WTC11 (cell line): ENCODE measurements around the gene LAMB4. TPM values are rescaled to one million over a fixed set of nuclear protein-coding genes. Genes with fewer than 3 reads are reported as not detected.
"Not testable (repeated sequence)": the region's sequence is repeated elsewhere in the genome, so short reads cannot be mapped to it uniquely, and the experiment has no call there.

Source experiments
- ATAC-seq: fragments of 200-7000 bp; cut with Tn5 transposase; 2 replicates; pipeline ENCODE4 v1.10.0; 2021; ENCODE audit warnings: mild to moderate bottlenecking, moderate library complexity
- CTCF ChIA-PET: fragments of 300-600 bp; sonication (Branson Sonifier 250); formaldehyde crosslinking; loops from one replicate; lab custom pipeline; 2021; ENCODE audit warnings: antibody characterized with exemption; lab: Charles Lee
- POLR2A ChIA-PET: fragments of 350-600 bp; sonication (Branson Sonifier 250); formaldehyde crosslinking; loops from one replicate; lab custom pipeline; 2021; ENCODE audit warnings: antibody characterized with exemption; lab: Charles Lee
- DNase-seq: peaks from one replicate; pipeline ENCODE4 v3.0.0; 2021; ENCODE audit warnings: low spot score
- H3K27ac Mint-ChIP-seq: 2 replicates; pipeline ENCODE4 v1.8.0; 2021; ENCODE audit warnings: mixed read lengths
- H3K27me3 Mint-ChIP-seq: 2 replicates; pipeline ENCODE4 v1.8.0; 2021; ENCODE audit warnings: low read depth, mild to moderate bottlenecking, moderate library complexity, mixed read lengths
- H3K36me3 Mint-ChIP-seq: 2 replicates; pipeline ENCODE4 v1.8.0; 2021; ENCODE audit warnings: mixed read lengths
- H3K4me1 Mint-ChIP-seq: 2 replicates; pipeline ENCODE4 v1.8.0; 2022; ENCODE audit warnings: mixed read lengths
- H3K4me3 Mint-ChIP-seq: 2 replicates; pipeline ENCODE4 v1.8.0; 2021; ENCODE audit warnings: mild to moderate bottlenecking, moderate library complexity, mixed read lengths
- H3K9me3 Mint-ChIP-seq: 2 replicates; pipeline ENCODE4 v1.8.0; 2021; ENCODE audit warnings: mixed read lengths
- ATF6 ChIP-seq: sonication (generic); formaldehyde crosslinking; IDR thresholded peaks from 2 replicates; pipeline ENCODE4 v1.8.1; 2023; ENCODE audit warnings: mild to moderate bottlenecking, missing genetic modification reagents
- CREB1 ChIP-seq: sonication (generic); formaldehyde crosslinking; IDR thresholded peaks from 2 replicates; pipeline ENCODE4 v1.8.0; 2023; ENCODE audit warnings: mild to moderate bottlenecking, missing genetic modification reagents
- E2F1 ChIP-seq: sonication (generic); formaldehyde crosslinking; IDR thresholded peaks from 2 replicates; pipeline ENCODE4 v1.8.0; 2022; ENCODE audit warnings: mild to moderate bottlenecking, missing genetic modification reagents
- E2F5 ChIP-seq: sonication (generic); formaldehyde crosslinking; IDR thresholded peaks from 2 replicates; pipeline ENCODE4 v1.8.1; 2022; ENCODE audit warnings: mild to moderate bottlenecking, moderate library complexity, missing genetic modification reagents
- EMX1 ChIP-seq: fragments of 250-450 bp; sonication (Bioruptor Pico); IDR thresholded peaks from 2 replicates; pipeline ENCODE4 v1.8.0; 2021; ENCODE audit warnings: mild to moderate bottlenecking
- GTF2I ChIP-seq: fragments of 250-450 bp; sonication (Bioruptor Pico); conservative IDR thresholded peaks from 2 replicates; pipeline ENCODE4 v1.4.0; 2021; ENCODE audit warnings: mild to moderate bottlenecking
- IRF2 ChIP-seq: sonication (generic); formaldehyde crosslinking; IDR thresholded peaks from 2 replicates; pipeline ENCODE4 v1.8.0; 2022; ENCODE audit warnings: low read depth, missing genetic modification reagents, borderline replicate concordance
- JAZF1 ChIP-seq: fragments of 250-450 bp; sonication (Bioruptor Pico); IDR thresholded peaks from 2 replicates; pipeline ENCODE4 v1.9.0; 2021; ENCODE audit warnings: moderate library complexity, mild to moderate bottlenecking, inconsistent platforms
- KAT7 ChIP-seq: sonication (generic); formaldehyde crosslinking; IDR thresholded peaks from 2 replicates; pipeline ENCODE4 v1.8.1; 2023; ENCODE audit warnings: missing genetic modification reagents, mild to moderate bottlenecking, borderline replicate concordance
- MAX ChIP-seq: sonication (generic); formaldehyde crosslinking; IDR thresholded peaks from 2 replicates; pipeline ENCODE4 v1.8.0; 2022; ENCODE audit warnings: mild to moderate bottlenecking, missing genetic modification reagents
- MLX ChIP-seq: sonication (generic); formaldehyde crosslinking; IDR thresholded peaks from 2 replicates; pipeline ENCODE4 v1.8.1; 2023; ENCODE audit warnings: mild to moderate bottlenecking, missing genetic modification reagents, moderate library complexity
- NFYB ChIP-seq: sonication (generic); formaldehyde crosslinking; conservative IDR thresholded peaks from 2 replicates; pipeline ENCODE4 v1.8.0; 2022; ENCODE audit warnings: low read depth, missing genetic modification reagents
- NR3C1 ChIP-seq: sonication (generic); formaldehyde crosslinking; conservative IDR thresholded peaks from 2 replicates; pipeline ENCODE4 v1.8.1; 2023; ENCODE audit warnings: low read depth, mild to moderate bottlenecking, missing genetic modification reagents
- RELA ChIP-seq: sonication (generic); formaldehyde crosslinking; IDR thresholded peaks from 2 replicates; pipeline ENCODE4 v1.8.1; 2022; ENCODE audit warnings: missing genetic modification reagents, mild to moderate bottlenecking, borderline replicate concordance
- SMAD3 ChIP-seq: sonication (generic); formaldehyde crosslinking; IDR thresholded peaks from 2 replicates; pipeline ENCODE4 v1.8.0; 2022; ENCODE audit warnings: missing genetic modification reagents, mild to moderate bottlenecking, borderline replicate concordance
- TCF7 ChIP-seq: sonication (generic); formaldehyde crosslinking; IDR thresholded peaks from 2 replicates; pipeline ENCODE4 v1.8.0; 2022; ENCODE audit warnings: mild to moderate bottlenecking, low read depth, missing genetic modification reagents, moderate library complexity
- ZNF121 ChIP-seq: sonication (generic); formaldehyde crosslinking; IDR thresholded peaks from 2 replicates; pipeline ENCODE4 v1.8.0; 2023; ENCODE audit warnings: missing genetic modification reagents
- ZNF138 ChIP-seq: sonication (generic); formaldehyde crosslinking; conservative IDR thresholded peaks from 2 replicates; pipeline ENCODE4 v1.8.1; 2022; ENCODE audit warnings: mild to moderate bottlenecking, moderate library complexity, missing genetic modification reagents
- ZNF263 ChIP-seq: sonication (generic); formaldehyde crosslinking; IDR thresholded peaks from 2 replicates; pipeline ENCODE4 v1.8.1; 2022; ENCODE audit warnings: low read depth, mild to moderate bottlenecking, moderate library complexity, missing genetic modification reagents
- ZNF416 ChIP-seq: fragments of 250-450 bp; sonication (Bioruptor Pico); IDR thresholded peaks from 2 replicates; pipeline ENCODE4 v1.9.0; 2021; ENCODE audit warnings: mild to moderate bottlenecking, inconsistent platforms
- total RNA-seq: library from RNA; stranded (reverse); gene quantifications from 3 replicates; pipeline ENCODE4 v1.2.3, GENCODE V29; 2021
- TF ChIP-seq, protein P1 (sequence below): sonication (generic); formaldehyde crosslinking; conservative IDR thresholded peaks from 2 replicates; pipeline ENCODE4 v1.8.1; 2023; ENCODE audit warnings: mild to moderate bottlenecking, low read depth, missing genetic modification reagents, moderate library complexity
- TF ChIP-seq, protein P2 (sequence below): sonication (generic); formaldehyde crosslinking; IDR thresholded peaks from 2 replicates; pipeline ENCODE4 v1.8.1; 2023; ENCODE audit warnings: mild to moderate bottlenecking, missing genetic modification reagents, moderate library complexity

Gene LAMB4
- total RNA-seq, 1 experiment from 2014 or later: not detected

- TF ChIP-seq, protein P1, sequence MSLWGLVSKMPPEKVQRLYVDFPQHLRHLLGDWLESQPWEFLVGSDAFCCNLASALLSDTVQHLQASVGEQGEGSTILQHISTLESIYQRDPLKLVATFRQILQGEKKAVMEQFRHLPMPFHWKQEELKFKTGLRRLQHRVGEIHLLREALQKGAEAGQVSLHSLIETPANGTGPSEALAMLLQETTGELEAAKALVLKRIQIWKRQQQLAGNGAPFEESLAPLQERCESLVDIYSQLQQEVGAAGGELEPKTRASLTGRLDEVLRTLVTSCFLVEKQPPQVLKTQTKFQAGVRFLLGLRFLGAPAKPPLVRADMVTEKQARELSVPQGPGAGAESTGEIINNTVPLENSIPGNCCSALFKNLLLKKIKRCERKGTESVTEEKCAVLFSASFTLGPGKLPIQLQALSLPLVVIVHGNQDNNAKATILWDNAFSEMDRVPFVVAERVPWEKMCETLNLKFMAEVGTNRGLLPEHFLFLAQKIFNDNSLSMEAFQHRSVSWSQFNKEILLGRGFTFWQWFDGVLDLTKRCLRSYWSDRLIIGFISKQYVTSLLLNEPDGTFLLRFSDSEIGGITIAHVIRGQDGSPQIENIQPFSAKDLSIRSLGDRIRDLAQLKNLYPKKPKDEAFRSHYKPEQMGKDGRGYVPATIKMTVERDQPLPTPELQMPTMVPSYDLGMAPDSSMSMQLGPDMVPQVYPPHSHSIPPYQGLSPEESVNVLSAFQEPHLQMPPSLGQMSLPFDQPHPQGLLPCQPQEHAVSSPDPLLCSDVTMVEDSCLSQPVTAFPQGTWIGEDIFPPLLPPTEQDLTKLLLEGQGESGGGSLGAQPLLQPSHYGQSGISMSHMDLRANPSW: no peak
- TF ChIP-seq ZNF138 (CRISPR knock-in tag): no peak
- no peak for TF ChIP-seq TCF7 (CRISPR knock-in tag)
- TF ChIP-seq SMAD3 (CRISPR knock-in tag): no peak
- no peak for TF ChIP-seq E2F1
- no peak for TF ChIP-seq EMX1 (CRISPR knock-in tag)
- TF ChIP-seq JAZF1 (CRISPR knock-in tag): no peak
- no peak for TF ChIP-seq RELA (CRISPR knock-in tag)
- TF ChIP-seq MLX: no peak
- no peak for TF ChIP-seq ZNF121 (CRISPR knock-in tag)
Observed at GRCh38 chr7:108034586-108034985, 95.6 kb downstream of the LAMB4 start (continued).

DNA sequence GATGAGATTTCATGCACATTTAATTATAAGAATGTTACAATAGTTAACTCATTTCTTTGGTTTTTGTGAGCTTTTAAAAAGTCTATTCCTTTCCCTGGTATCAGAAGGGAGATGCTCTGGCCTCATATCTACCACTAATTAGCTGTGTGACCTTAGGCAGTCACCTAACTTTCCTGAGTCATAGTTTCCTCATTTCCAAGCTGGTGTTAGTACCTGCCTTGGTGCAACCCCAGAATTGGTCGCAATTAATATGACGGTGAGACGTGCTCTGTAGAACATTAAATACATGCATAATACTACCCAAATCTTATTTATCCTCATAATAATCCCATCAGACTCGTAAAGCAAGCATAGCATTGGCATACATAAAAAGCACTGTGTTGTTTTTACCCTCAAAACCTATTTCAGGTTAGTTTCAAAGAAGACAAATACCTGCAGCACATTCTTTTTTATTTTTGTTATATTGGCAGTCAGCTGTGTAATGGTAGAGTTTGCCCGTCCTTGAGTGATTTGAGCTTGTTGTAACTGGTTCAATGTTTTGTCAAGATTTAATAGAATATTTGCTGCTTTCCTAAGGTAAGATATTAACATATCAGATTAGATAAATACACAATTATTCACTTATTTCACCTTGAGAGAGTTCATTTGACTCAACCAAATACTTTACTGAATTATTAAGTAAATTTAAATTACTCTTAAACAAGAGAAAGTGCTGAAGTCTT is 96.2 kb downstream of the LAMB4 start:
- DNase-seq: no peak
- H3K4me1 Mint-ChIP-seq: peaks cover 22% of the 10 kb centered on the region
- ChIA-PET POLR2A (no interaction called here), CTCF (interaction anchor here (0.6 to 3.0 kb wide), 19 partner anchors 8 to 435 kb away, joined by 3 to 18 read pairs (median 4); no protein-coding TSS in a partner anchor)
- ATAC-seq: no peak
- H3K4me3 Mint-ChIP-seq: no peak overlapping the region
- peak overlapping the region; percentile 89 for H3K27ac Mint-ChIP-seq
- H3K9me3 Mint-ChIP-seq: no peaks in the 10 kb centered on the region
- H3K36me3 Mint-ChIP-seq: no peaks in the 10 kb centered on the region
- TF ChIP-seq IRF2 (CRISPR knock-in tag) (no peak), ZNF263 (no peak), NR3C1 (CRISPR knock-in tag) (no peak), ZNF416 (CRISPR knock-in tag) (no peak), NFYB (no peak)
- H3K27me3 Mint-ChIP-seq: no peaks in the 10 kb centered on the region

GRCh38 chr7:108033309-108033708 is 96.9 kb downstream of the LAMB4 start:
- peaks cover 22% of the 10 kb centered on the region for H3K4me1 Mint-ChIP-seq
- H3K9me3 Mint-ChIP-seq, H3K27me3 Mint-ChIP-seq, H3K36me3 Mint-ChIP-seq, H3K4me3 Mint-ChIP-seq, H3K27ac Mint-ChIP-seq, POLR2A ChIA-PET: not testable (repeated sequence)
- DNase-seq (peak; percentile 47), ATAC-seq (peak; percentile 80)
- CTCF ChIA-PET: interaction anchor here (0.6 to 3.0 kb wide), 16 partner anchors 8 to 159 kb away, joined by 3 to 18 read pairs (median 4); no protein-coding TSS in a partner anchor

DNA sequence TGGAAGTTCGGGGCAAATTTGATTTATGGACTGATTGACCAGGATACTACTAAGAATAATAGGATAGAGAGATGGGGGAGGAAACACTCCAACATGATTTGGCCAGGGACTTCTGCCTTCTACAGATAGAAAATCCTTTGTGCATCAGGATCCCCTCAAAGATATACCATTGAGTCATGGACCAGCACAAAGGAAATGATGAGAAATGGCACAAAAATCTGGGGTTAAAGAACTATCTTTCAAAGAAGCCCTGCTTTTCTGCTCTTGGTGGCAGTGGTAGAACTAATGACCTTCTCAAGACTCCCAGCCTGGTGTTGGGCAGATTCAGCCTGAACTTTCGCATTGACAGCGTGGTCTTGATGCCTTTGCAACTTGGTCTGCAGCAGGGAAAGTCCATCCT is 99.6 kb downstream of the LAMB4 start:
- POLR2A ChIA-PET: no interaction called here
- Mint-ChIP-seq H3K9me3 (no peaks in the 10 kb centered on the region), H3K4me1 (peaks cover 22% of the 10 kb centered on the region), H3K27ac (no peak overlapping the region), H3K27me3 (no peaks in the 10 kb centered on the region), H3K4me3 (no peak overlapping the region), H3K36me3 (no peaks in the 10 kb centered on the region)
- ATAC-seq: no peak
- CTCF ChIA-PET: interaction anchor here (0.7 to 1.2 kb wide), 2 partner anchors 67 to 101 kb away, joined by 4 to 6 read pairs; no protein-coding TSS in a partner anchor
- DNase-seq: no peak
- TF ChIP-seq MAX (CRISPR knock-in tag) (no peak), KAT7 (CRISPR knock-in tag) (no peak), TCF7 (CRISPR knock-in tag) (no peak), E2F5 (no peak), GTF2I (CRISPR knock-in tag) (no peak), NR3C1 (CRISPR knock-in tag) (no peak), CREB1 (no peak), ATF6 (CRISPR knock-in tag) (no peak)
- TF ChIP-seq, protein P2, sequence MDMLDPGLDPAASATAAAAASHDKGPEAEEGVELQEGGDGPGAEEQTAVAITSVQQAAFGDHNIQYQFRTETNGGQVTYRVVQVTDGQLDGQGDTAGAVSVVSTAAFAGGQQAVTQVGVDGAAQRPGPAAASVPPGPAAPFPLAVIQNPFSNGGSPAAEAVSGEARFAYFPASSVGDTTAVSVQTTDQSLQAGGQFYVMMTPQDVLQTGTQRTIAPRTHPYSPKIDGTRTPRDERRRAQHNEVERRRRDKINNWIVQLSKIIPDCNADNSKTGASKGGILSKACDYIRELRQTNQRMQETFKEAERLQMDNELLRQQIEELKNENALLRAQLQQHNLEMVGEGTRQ (CRISPR knock-in tag): no peak
